Pulmonary artery endothelial cell (primary cell): Measurements from ENCODE around the gene PPP1R13B. TPM values are rescaled to one million over a fixed set of nuclear protein-coding genes. Genes with fewer than 3 reads are reported as not detected.

Experiments
- DNase-seq: peaks from one replicate; pipeline ENCODE4 v3.0.0-alpha.2; 2011; ENCODE audit warnings: low read depth, low spot score
- total RNA-seq: library from RNA; depleted of rRNA; stranded (reverse); fragments of >200 nt; gene quantifications from 2 replicates; pipeline ENCODE4 v1.2.3, GENCODE V29; 2014

PPP1R13B gene
- total RNA-seq, 1 donor from 2014 or later, result 7.5 TPM

GRCh38 chr14:103715052-103716000 lies 132.0 kb downstream of the PPP1R13B start, which contains the start of the genes XRCC3 and ZFYVE21:
TSS of gene XRCC3 (minus strand) at chr14:103715451. CDS start at chr14:103711087, 4,364 bp downstream.
TSS of gene ZFYVE21 (plus strand) at chr14:103715810. CDS start at chr14:103715842, 32 bp downstream.
- peak; percentile 97 for DNase-seq

DNA sequence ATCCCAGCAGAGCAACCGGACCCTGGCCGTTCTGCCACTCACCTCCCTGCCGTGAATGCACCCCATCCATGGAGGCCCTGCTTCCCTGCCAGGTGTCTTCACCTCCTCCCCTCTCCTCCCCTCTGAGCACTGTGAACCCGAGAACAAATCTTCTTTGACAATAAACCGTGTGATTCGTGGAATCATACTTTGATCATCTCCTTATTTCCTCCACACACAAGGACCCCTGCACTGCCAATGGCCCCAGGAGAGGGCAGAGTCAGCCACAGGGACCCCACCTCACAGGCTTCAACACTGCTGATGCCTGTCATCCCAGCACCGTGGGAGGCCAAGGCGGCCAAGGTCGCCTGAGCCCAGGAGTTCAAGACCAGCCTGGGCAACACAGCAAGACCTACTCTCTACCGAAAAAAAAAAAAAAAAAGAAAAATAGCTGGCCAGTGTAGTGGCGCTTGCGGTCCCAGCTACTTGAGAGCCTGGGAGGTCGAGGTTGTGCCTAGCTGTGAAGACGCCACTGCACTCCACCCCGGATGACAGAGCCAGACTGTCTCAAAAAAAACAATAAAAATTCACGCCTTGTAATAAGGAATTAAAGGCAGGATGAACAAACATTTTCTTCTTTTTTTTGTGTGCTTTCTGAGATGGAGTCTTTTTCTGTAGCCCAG lies 133.2 kb downstream of the PPP1R13B start:
- DNase-seq, result no peak

DNA sequence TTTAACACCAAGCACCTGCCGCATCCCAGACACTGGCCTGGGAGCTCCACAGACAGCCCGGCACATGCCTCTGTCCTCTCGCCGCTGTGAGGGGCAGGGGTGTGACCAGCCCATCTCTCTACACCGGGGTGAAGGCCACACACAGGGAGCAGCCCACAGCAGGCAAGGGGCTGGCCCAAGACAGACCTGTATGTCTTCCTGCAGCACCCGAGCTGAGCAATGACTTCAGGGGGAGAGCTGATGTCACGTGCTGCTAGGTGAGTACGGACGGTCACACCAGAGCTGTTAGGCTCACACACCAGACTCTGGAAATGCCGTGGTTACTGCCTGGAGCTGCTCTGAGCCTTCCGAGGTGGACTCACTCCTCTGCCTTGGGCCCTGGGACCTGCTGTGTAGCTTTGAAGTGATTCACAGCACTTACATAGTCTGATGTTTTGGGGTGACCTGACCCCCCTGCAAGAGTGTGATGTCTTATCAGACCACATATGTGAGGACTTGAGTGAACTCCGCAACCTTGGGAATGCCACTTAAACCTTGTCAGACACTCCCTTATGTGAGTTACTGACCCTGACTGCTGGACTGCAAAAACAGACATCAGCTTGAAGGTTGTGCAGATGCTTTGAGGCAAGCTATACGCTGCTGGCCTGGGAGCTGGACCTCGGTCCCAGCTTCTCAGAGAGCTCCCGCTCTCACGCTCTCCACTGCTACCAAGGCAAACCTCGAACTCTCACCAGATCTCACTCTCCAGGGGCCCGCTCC lies 133.9 kb downstream of the PPP1R13B start:
- DNase-seq, result no peak

- no peak for DNase-seq
These were observed 134.6 kb downstream of the PPP1R13B start for GRCh38 chr14:103712633-103713247.

GRCh38 chr14:103711516-103712431 lies 135.6 kb downstream of the PPP1R13B start:
- DNase-seq, result no peak

DNA sequence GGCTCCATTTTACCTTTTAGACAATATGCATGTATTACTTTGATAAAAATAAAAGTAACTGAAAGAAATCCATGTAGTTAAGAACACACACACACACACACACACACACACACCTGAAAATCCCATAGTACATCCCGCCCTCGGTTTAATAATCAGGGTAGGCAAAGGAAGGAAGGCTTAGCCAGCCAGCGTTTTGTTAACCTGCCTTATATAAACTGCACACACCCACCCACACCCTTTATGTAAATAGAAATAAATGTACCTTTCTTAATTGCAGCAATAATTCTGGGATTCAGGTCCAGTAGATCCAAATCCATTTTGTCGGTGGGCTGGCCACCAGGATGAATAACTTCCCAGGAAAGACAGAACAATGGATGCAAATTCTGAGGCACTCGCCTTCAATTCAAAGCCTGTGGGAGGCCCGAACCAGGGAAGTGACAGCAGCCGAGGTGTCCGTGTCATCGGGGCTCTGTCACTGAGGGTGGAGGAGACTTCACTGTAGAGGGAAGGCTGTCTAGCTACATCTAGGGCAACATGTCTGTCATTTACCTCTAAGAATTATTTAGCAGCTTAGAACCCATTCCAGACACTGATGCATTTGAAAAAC lies 136.5 kb downstream of the PPP1R13B start:
- no peak for DNase-seq

- no peak for DNase-seq
These were observed 137.6 kb downstream of the PPP1R13B start for GRCh38 chr14:103709814-103710213.

DNA sequence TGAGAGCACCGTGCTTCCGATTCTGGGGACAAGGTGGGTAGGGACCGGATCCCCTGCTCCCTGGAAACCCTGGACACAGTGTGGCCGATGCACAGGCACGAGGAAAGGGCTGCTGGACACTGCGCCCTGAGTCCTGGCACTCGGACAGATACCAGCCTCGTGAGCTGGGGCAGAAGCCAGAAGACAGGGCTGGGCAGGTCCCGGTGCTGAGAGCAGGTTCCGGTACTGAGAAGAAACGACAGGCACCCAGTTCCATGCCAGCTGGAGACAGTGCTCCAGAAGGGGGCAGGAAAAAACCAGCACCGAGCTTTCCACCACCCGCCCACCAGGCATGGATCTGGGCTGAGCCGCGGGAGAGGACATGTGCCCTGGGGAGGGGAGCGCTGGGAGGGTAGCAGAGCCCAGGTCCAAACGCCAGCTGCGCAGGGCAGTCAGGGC lies 138.6 kb downstream of the PPP1R13B start:
- DNase-seq, result no peak

GRCh38 chr14:103707329-103708263 lies 139.8 kb downstream of the PPP1R13B start:
- DNase-seq, result no peak

GRCh38 chr14:103706551-103707328 lies 140.6 kb downstream of the PPP1R13B start:
- DNase-seq, result no peak

DNA sequence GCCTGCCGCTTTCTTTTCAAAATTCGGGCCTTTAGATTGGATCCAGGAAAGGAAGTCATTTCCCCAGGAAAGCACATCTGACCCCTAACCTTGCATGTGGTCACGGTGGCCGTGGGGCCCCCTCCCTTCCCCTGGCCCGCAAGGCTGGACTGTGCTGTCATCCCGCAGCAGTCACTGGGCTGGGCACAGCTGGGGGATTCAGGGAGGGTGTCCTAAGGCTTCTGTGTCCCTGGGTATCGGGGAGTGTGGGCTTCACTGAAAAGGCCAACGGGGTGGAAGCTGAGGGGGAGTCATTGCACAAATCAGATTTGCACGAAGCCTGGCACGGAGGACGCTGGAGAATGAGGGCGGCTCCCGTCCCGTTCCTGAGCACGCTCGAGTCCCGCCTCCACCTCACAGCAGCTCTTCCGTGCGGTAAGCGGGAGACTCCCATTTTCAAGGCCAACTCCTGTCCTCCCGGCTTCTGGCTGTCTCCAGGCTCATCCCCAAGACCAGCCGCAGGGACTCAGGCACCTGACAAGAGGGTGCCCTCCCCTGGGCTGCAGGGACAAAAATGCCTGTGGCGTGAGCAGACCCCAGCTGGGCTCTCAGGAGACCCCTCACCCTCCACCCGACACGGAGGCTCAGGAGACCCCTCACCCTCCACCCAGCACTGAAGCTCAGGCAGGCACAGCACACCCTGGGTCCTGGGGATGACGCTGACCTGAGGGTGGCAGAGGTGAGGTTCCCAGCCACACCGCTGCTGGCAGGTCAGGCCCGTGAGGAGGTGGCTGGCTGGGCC lies 141.7 kb downstream of the PPP1R13B start:
- no peak for DNase-seq

DNA sequence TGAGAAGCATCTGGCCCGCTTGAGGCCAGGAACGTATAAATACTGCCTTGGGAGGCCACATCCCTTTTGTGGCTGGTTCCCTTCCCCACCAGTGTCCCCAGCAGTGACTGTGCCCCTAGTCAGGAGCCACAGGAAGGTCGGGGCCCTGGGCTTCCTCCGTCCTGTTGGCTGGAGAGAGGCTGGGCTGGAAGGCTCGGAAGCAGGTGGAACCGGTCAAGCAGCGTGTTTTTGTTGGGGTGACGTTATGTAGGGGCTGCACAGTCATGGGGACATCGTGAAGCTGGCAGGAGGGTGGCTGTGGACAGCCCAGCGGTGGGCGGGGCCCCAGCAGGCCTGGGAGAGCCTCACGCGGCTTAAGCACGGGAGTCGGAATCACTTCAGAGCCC lies 142.3 kb downstream of the PPP1R13B start:
- DNase-seq, result peak; percentile 48

DNA sequence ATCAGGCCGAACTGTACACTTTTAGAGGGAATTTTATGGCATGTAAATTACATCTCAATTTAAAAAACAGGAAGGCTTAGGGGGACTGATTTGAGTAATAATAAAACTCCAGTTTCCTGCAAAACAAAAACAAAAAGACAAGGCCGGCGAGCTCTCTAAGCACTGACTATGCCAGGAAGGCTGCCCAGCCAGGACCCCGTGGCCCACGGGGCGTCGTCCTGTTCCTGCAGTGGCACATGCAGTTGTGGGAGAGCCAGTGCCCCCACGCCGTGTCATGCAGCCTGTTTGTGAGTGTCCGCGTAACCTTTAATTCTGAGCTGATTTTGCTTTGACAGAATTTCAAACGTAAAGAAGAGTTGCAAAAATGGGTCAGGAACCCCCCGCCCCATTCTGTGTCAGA lies 142.7 kb downstream of the PPP1R13B start:
- DNase-seq, result no peak

DNA sequence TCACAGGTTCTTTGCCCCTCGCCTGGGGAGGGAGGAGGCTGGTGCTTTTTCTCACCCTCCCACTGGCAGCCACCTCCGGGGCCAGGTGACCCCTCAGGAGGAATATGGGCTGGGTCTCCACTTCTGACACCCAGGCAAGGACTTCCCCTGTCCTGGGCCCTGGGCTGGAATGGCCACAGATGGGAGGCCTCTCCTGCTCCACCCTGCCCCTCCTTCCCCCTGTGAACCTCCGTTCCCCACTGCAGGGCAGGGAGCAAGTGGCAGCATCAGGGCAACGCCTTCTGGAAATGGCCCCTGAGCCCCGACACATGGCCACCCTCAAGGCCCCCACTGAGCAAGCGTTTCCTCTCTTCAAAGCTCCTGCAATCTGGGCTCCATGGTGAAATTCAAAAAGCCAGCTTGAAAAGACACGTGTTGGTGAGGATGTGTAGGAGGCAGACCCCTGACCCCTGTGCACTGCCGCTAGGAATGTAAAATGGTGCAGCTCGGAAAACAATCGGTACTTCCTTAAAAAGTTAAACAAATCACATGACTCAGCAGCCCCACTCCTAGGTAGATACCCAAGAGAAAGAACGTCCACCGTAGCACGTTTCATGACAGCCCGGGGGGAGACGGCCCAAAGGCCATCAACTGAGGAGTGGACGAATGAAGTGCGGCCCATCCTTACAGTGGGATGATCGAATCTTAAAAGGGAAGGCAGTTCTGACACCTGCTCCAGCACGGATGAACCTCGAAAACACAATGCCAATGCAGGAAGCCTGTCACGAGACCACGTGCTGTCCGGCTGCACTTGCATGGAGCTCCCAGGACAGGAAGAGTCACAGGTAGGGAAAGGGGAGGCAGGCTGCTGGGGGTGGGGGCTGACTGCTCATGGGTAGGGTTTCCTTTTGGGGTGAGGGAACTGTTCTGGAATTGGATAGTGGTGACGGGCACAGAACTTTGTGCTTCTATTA lies 143.7 kb downstream of the PPP1R13B start:
- DNase-seq, result no peak

GRCh38 chr14:103702497-103703432 lies 144.6 kb downstream of the PPP1R13B start:
- no peak for DNase-seq
